HEK293 (cell line): ENCODE measurements around the gene ANKRD28.

Source experiments
- CTCF ChIA-PET: fragments of 350-600 bp; formaldehyde crosslinking; extraction: SDS; loops from one replicate; lab custom pipeline; 2021; ENCODE audit warnings: antibody characterized with exemption; lab: Yijun Ruan, JAX
- POLR2A ChIA-PET: fragments of 300-600 bp; formaldehyde crosslinking; extraction: SDS; loops from one replicate; lab custom pipeline; 2020; ENCODE audit warnings: antibody characterized with exemption, inconsistent platforms; lab: Yijun Ruan, JAX
- H3K27ac ChIP-seq: fragments of 200-500 bp; sonication (Bioruptor generic); 2 replicates; pipeline ENCODE4 v1.5.1; 2014; ENCODE audit warnings: low read depth, low read length, control low read depth, inconsistent platforms; ENCODE audit errors: extremely low read depth
- H3K36me3 ChIP-seq, 2 experiments: fragments of 200-500 bp in 1 of 2; sonication (Bioruptor generic) in 1 of 2; 1 replicate in 1 of 2; 2 replicates in 1 of 2; pipeline ENCODE4 v1.5.1; 2014 to 2017; ENCODE audit warnings: inconsistent platforms in 2 of 2, low read length in 2 of 2; ENCODE audit not compliant: control insufficient read depth in 2 of 2, insufficient read depth in 1 of 2
- H3K4me1 ChIP-seq: fragments of 200-500 bp; sonication (Bioruptor generic); 2 replicates; pipeline ENCODE4 v1.5.1; 2014; ENCODE audit warnings: mild to moderate bottlenecking, low read length, inconsistent platforms; ENCODE audit not compliant: control insufficient read depth, insufficient read depth
- H3K4me3 ChIP-seq: 2 replicates; pipeline ENCODE4 v1.5.1; 2011; ENCODE audit warnings: low read depth, mild to moderate bottlenecking, control low read depth, low read length, moderate library complexity
- H3K9me3 ChIP-seq: fragments of 200-500 bp; sonication (Bioruptor generic); 2 replicates; pipeline ENCODE4 v1.5.1; 2014; ENCODE audit warnings: low read depth, low read length, inconsistent platforms; ENCODE audit not compliant: control insufficient read depth, insufficient read depth
- FEZF1 ChIP-seq: fragments of 450-650 bp; formaldehyde crosslinking; IDR thresholded peaks from 2 replicates; pipeline ENCODE4 v1.5.1; 2016; ENCODE audit warnings: missing biosample characterization, missing genetic modification characterization
- GFI1B ChIP-seq: fragments of 450-650 bp; formaldehyde crosslinking; IDR thresholded peaks from 2 replicates; pipeline ENCODE4 v1.5.1; 2016; ENCODE audit warnings: missing biosample characterization, missing genetic modification characterization
- SCRT1 ChIP-seq: fragments of 450-650 bp; formaldehyde crosslinking; IDR thresholded peaks from 2 replicates; pipeline ENCODE4 v1.5.1; 2016; ENCODE audit warnings: missing biosample characterization, missing genetic modification characterization, borderline replicate concordance
- SCRT2 ChIP-seq: fragments of 450-650 bp; formaldehyde crosslinking; IDR thresholded peaks from 2 replicates; pipeline ENCODE4 v1.5.1; 2016; ENCODE audit warnings: missing biosample characterization, missing genetic modification characterization
- ZIC2 ChIP-seq: fragments of 450-650 bp; formaldehyde crosslinking; IDR thresholded peaks from 2 replicates; pipeline ENCODE4 v1.5.1; 2016; ENCODE audit warnings: missing biosample characterization, missing genetic modification characterization
- ZNF146 ChIP-seq: fragments of 450-650 bp; formaldehyde crosslinking; IDR thresholded peaks from 2 replicates; pipeline ENCODE4 v1.5.1; 2016; ENCODE audit warnings: missing biosample characterization, missing genetic modification characterization
- ZNF311 ChIP-seq: fragments of 450-650 bp; formaldehyde crosslinking; IDR thresholded peaks from 2 replicates; pipeline ENCODE4 v1.5.1; 2017; ENCODE audit warnings: missing biosample characterization, missing genetic modification characterization, borderline replicate concordance
- ZNF335 ChIP-seq: fragments of 450-650 bp; formaldehyde crosslinking; conservative IDR thresholded peaks from 2 replicates; pipeline ENCODE4 v1.5.1; 2016; ENCODE audit warnings: missing biosample characterization, missing genetic modification characterization
- ZNF518A ChIP-seq: fragments of 450-650 bp; formaldehyde crosslinking; conservative IDR thresholded peaks from 2 replicates; pipeline ENCODE4 v1.5.1; 2016; ENCODE audit warnings: low read depth, missing biosample characterization, missing genetic modification characterization
- ZNF548 ChIP-seq: fragments of 450-650 bp; formaldehyde crosslinking; IDR thresholded peaks from 2 replicates; pipeline ENCODE4 v1.5.1; 2016; ENCODE audit warnings: missing biosample characterization, missing genetic modification characterization
- ZNF623 ChIP-seq: fragments of 450-650 bp; formaldehyde crosslinking; IDR thresholded peaks from 2 replicates; pipeline ENCODE4 v1.5.1; 2016; ENCODE audit warnings: missing biosample characterization, missing genetic modification characterization
- ZNF654 ChIP-seq: fragments of 450-650 bp; formaldehyde crosslinking; IDR thresholded peaks from 2 replicates; pipeline ENCODE4 v1.5.1; 2016; ENCODE audit warnings: low read depth, missing biosample characterization, missing genetic modification characterization
- ZNF670 ChIP-seq: fragments of 450-650 bp; formaldehyde crosslinking; IDR thresholded peaks from 2 replicates; pipeline ENCODE4 v1.5.1; 2016; ENCODE audit warnings: missing biosample characterization, missing genetic modification characterization, low read depth
- TF ChIP-seq, protein P1 (sequence below): fragments of 450-650 bp; formaldehyde crosslinking; IDR thresholded peaks from 2 replicates; pipeline ENCODE4 v1.5.1; 2017; ENCODE audit warnings: missing biosample characterization, missing genetic modification characterization

Gene ANKRD28

GRCh38 chr3:15637131-15637951 lies 160.4 kb downstream of the ANKRD28 start (continued):
- TF ChIP-seq ZNF518A (tag by site-specific recombination) (no peak), ZNF623 (tag by site-specific recombination) (no peak), SCRT1 (tag by site-specific recombination) (peak; percentile 68; the same call in 1 of the 2 replicates), SCRT2 (tag by site-specific recombination) (peak; percentile 92), GFI1B (tag by site-specific recombination) (0 out of 2 replicates have a peak, but pooled peaks have one; percentile 18), FEZF1 (tag by site-specific recombination) (0 out of 2 replicates have a peak, but pooled peaks have one; percentile 43), ZNF654 (tag by site-specific recombination) (no peak)

- H3K36me3 ChIP-seq: no peaks in the 10 kb centered on the region
- POLR2A ChIA-PET: no interaction called here
- no peak for TF ChIP-seq ZNF670 (tag by site-specific recombination)
- no peak for TF ChIP-seq ZNF548 (tag by site-specific recombination)
- TF ChIP-seq, protein P1, sequence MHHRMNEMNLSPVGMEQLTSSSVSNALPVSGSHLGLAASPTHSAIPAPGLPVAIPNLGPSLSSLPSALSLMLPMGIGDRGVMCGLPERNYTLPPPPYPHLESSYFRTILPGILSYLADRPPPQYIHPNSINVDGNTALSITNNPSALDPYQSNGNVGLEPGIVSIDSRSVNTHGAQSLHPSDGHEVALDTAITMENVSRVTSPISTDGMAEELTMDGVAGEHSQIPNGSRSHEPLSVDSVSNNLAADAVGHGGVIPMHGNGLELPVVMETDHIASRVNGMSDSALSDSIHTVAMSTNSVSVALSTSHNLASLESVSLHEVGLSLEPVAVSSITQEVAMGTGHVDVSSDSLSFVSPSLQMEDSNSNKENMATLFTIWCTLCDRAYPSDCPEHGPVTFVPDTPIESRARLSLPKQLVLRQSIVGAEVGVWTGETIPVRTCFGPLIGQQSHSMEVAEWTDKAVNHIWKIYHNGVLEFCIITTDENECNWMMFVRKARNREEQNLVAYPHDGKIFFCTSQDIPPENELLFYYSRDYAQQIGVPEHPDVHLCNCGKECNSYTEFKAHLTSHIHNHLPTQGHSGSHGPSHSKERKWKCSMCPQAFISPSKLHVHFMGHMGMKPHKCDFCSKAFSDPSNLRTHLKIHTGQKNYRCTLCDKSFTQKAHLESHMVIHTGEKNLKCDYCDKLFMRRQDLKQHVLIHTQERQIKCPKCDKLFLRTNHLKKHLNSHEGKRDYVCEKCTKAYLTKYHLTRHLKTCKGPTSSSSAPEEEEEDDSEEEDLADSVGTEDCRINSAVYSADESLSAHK (tag by site-specific recombination): peak; percentile 90
- TF ChIP-seq ZNF311 (tag by site-specific recombination): no peak
- TF ChIP-seq ZIC2 (tag by site-specific recombination): peak; percentile 91
- TF ChIP-seq ZNF335 (tag by site-specific recombination): 0 out of 2 replicates have a peak, but pooled peaks have one; percentile 31
- no peak for TF ChIP-seq ZNF146
- no peaks in the 10 kb centered on the region for H3K9me3 ChIP-seq
- CTCF ChIA-PET: interaction anchor here (1.0 kb wide), 1 partner anchor 413 kb away, joined by 3 read pairs; no protein-coding TSS in a partner anchor
- H3K4me3 ChIP-seq: no peak overlapping the region
- H3K4me1 ChIP-seq: peaks cover 38% of the 10 kb centered on the region
- H3K27ac ChIP-seq: no peak overlapping the region
These were observed 161.6 kb downstream of the ANKRD28 start for GRCh38 chr3:15636028-15636709.
